Hematopoietic multipotent progenitor cell treated with erythropoietin and hydrocortisone succinate and interleukin-3 and kit ligand, for 15 days (in vitro differentiated cells): ENCODE results near the gene RPS8.
"Not testable (repeated sequence)": the region's sequence is repeated elsewhere in the genome, so short reads cannot be mapped to it uniquely, and the experiment has no call there.

Experiments
- DNase-seq: peaks from one replicate; pipeline ENCODE4 v3.0.0-alpha.2; 2015; ENCODE audit warnings: low spot score

The RPS8 gene

GRCh38 chr1:44820328-44821239, 45.2 kb downstream of the RPS8 start:
- DNase-seq, result no peak

GRCh38 chr1:44821240-44821715, 45.9 kb downstream of the RPS8 start:
- DNase-seq, result no peak

GRCh38 chr1:44822131-44822701, 46.9 kb downstream of the RPS8 start:
- DNase-seq, result no peak

- DNase-seq, result no peak
These were observed 47.7 kb downstream of the RPS8 start for GRCh38 chr1:44822981-44823451.

- not testable (repeated sequence) for DNase-seq
These were observed 49.1 kb downstream of the RPS8 start for GRCh38 chr1:44824392-44824791.

- peak; percentile 54 for DNase-seq
These were observed 51.2 kb downstream of the RPS8 start for GRCh38 chr1:44826375-44827196.

GRCh38 chr1:44827197-44828002, 52.1 kb downstream of the RPS8 start:
- DNase-seq, result peak; percentile 86

- no peak for DNase-seq
These were observed 52.8 kb downstream of the RPS8 start for GRCh38 chr1:44828003-44828651.
